H1 (cell line): ENCODE results near the gene PIGT. TPM values are rescaled to one million over a fixed set of nuclear protein-coding genes. Genes with fewer than 3 reads are reported as not detected.

Source experiments
- BCL11A ChIP-seq, 2 experiments: IDR thresholded peaks; one replicate each; pipeline ENCODE4 v1.6.1; 2011; ENCODE audit warnings: low read depth in 2 of 2, low read length in 2 of 2, mild to moderate bottlenecking in 2 of 2
- CHD7 ChIP-seq: fragments of 300-600 bp; sonication (generic); IDR thresholded peaks from 2 replicates; pipeline ENCODE4 v1.7.1; 2012; ENCODE audit warnings: low read length, moderate library complexity, mild to moderate bottlenecking, inconsistent platforms; ENCODE audit not compliant: insufficient replicate concordance
- POLR2AphosphoS5 ChIP-seq: IDR thresholded peaks from 2 replicates; pipeline ENCODE4 v1.6.1; 2011; ENCODE audit warnings: low read depth, low read length
- polyA plus RNA-seq, 7 experiments: library from polyadenylated mRNA; depleted of rRNA in 3 of 7; stranded (reverse) in 5 of 7; unstranded in 2 of 7; fragments of >200 nt in 5 of 7; fragments of 200-250 nt in 2 of 7; gene quantifications; 1 replicate in 5 of 7; 2 replicates in 1 of 7; 4 replicates in 1 of 7; pipeline versions ENCODE4 v1.2.1 to v1.2.3, GENCODE V29; 2011 to 2013; ENCODE audit warnings: missing spikeins in 2 of 7, mixed read lengths in 2 of 7
- total RNA-seq: library from RNA; stranded (reverse); fragmentation: NEBNext Ultra II Directional; extraction: Animal tissue kit (Norgen Biotek cat#: 25700); gene quantifications from 2 replicates; pipeline ENCODE4 v1.2.1, GENCODE V29; 2021

PIGT gene
- total and polyA plus RNA-seq, 2 of the 8 experiments (the other 6 are each of a cell fraction or from before 2014, with no cell fraction given), result 66.0 to 89.7 TPM

- TF ChIP-seq CHD7 (no peak), POLR2AphosphoS5 (no peak), BCL11A (IDR thresholded peaks at IDR 0.05; ENCODE audit: low read depth in 2 of 2, low read length in 2 of 2) (no peak)
These were observed 7.2 kb upstream of the PIGT start (continued) for GRCh38 chr20:45408646-45409213.
